ENCODE results near the gene AVPR1A. TPM values are rescaled to one million over a fixed set of nuclear protein-coding genes. Genes with fewer than 3 reads are reported as not detected.

The AVPR1A gene
- total RNA-seq, 1 donor from 2014 or later = not detected

DNA sequence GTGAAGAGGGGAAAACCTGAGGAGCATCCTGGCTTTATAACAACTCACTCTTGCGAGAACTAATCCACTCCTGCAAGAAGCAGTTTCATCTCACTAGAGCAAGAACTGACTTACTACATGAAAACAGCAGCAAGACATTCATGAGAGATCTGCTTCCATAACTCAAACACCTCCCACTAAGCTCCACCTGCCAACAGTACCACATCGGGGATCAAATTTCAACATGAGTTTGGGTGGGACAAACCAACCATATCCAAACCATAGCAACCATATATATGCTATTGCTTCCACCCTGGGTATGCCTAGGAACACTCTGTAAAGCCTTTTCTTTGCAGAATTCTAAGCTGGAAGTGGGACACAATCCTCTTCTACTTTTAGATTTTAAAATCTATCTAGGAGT is 13.9 kb upstream of the AVPR1A start:
- H3K9me3 Mint-ChIP-seq = no peaks in the 10 kb centered on the region

DNA sequence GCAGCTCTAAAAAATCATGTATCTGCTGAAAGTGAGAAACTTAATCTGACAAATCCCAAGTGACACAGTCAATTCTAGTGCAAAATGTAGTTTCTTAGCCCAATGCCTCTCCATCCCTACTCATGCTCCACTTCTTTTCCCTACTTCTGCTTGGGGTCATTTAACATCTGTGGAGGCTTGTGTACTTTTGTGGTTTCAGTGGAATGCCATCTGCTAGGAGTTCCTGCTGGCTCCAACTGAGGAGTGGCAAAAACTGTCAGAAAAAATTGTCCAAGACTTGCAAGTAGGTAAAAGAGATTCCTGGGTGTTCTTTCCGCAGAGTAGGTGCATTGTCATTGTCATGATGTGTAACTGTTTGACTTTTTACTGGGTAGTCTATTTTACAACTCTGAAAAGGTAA is 12.5 kb upstream of the AVPR1A start:
- ChIA-PET CTCF (no interaction called here), POLR2A (no interaction called here)
- intact Hi-C loops (cut with micrococcal nuclease) = no loop called here
- no peak overlapping the region for H3K27ac Mint-ChIP-seq
- H3K4me1 Mint-ChIP-seq = no peaks in the 10 kb centered on the region
- ATAC-seq (ENCODE audit: low read depth) (no peak), DNase-seq (no peak)
- no peaks in the 10 kb centered on the region for H3K36me3 Mint-ChIP-seq (ENCODE audit: low read depth)
- no peak for TF ChIP-seq CTCF (IDR thresholded peaks at IDR 0.05)
- H3K9me3 Mint-ChIP-seq = no peaks in the 10 kb centered on the region
- no peak overlapping the region for H3K4me3 Mint-ChIP-seq
- H3K27me3 Mint-ChIP-seq = no peaks in the 10 kb centered on the region

More for the DNA sequence above, 13.9 kb upstream of the AVPR1A start:
- ChIA-PET CTCF (no interaction called here), POLR2A (no interaction called here)
- Mint-ChIP-seq H3K36me3 (ENCODE audit: low read depth) (no peaks in the 10 kb centered on the region), H3K4me3 (no peak overlapping the region), H3K27ac (no peak overlapping the region), H3K27me3 (no peaks in the 10 kb centered on the region), H3K4me1 (no peaks in the 10 kb centered on the region)
- ATAC-seq (ENCODE audit: low read depth) (no peak), DNase-seq (no peak)
- no peak for TF ChIP-seq CTCF (IDR thresholded peaks at IDR 0.05)
- intact Hi-C loops (cut with micrococcal nuclease) = no loop called here

DNA sequence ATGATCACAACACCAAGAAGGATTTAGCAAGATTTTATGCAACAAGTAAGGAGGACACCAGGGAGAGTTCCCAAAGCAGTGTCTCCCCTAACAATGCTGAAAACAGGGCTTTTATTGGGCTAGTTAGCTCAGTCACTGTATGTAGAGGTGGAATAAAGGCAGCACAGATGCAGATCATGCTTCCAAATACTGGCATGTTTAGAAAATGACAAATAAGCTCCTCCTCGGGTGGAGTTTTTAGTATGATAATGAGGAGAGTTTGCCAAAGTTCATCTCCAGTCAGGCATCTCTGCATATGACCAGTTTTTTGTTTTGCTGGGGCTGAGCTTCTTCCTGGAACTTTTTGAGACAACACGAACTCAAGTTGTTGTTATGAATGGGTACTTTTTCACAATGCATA is 4.4 kb upstream of the AVPR1A start:
- no peak for ATAC-seq (ENCODE audit: low read depth)
- POLR2A ChIA-PET = no interaction called here
- Mint-ChIP-seq H3K27me3 (peaks cover 28% of the 10 kb centered on the region), H3K9me3 (no peaks in the 10 kb centered on the region), H3K4me3 (no peak overlapping the region), H3K36me3 (ENCODE audit: low read depth) (no peaks in the 10 kb centered on the region), H3K27ac (no peak overlapping the region), H3K4me1 (peaks cover 8% of the 10 kb centered on the region)
- no peak for DNase-seq
- TF ChIP-seq CTCF (IDR thresholded peaks at IDR 0.05) = no peak
- intact Hi-C loops (cut with micrococcal nuclease) = no loop called here
- CTCF ChIA-PET = no interaction called here

GRCh38 chr12:63154560-63154959 is 3.6 kb upstream of the AVPR1A start:
- Mint-ChIP-seq H3K4me3 (no peak overlapping the region), H3K36me3 (ENCODE audit: low read depth) (no peaks in the 10 kb centered on the region), H3K9me3 (no peaks in the 10 kb centered on the region), H3K27me3 (peaks cover 35% of the 10 kb centered on the region), H3K27ac (no peak overlapping the region), H3K4me1 (peaks cover 9% of the 10 kb centered on the region)
- ChIA-PET POLR2A (no interaction called here), CTCF (no interaction called here)
- intact Hi-C loops (cut with micrococcal nuclease) = no loop called here
- no peak for DNase-seq
- no peak for ATAC-seq (ENCODE audit: low read depth)
- no peak for TF ChIP-seq CTCF (IDR thresholded peaks at IDR 0.05)

DNA sequence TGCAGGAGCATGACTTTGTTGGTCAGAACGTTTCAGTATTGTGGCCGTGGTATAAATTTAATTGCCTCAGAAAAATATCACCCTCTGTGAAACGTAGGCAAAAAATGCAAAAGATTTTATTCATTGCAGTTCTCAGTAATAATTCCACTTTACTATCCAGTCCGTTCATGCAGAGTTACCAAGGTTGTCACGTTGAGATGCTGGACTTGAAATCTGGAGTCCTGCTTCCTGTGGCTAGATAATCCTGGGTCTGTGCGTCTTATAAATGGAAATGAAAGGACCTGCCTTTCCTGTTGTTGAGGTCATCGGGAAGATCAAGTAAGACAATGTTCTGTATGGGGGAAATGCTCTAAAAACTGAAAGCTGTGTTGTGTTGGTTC is 1.3 kb upstream of the AVPR1A start:
- DNase-seq (no peak), ATAC-seq (ENCODE audit: low read depth) (no peak)
- no peaks in the 10 kb centered on the region for H3K9me3 Mint-ChIP-seq
- POLR2A ChIA-PET = no interaction called here
- H3K4me3 Mint-ChIP-seq = no peak overlapping the region
- intact Hi-C loops (cut with micrococcal nuclease) = no loop called here
- CTCF ChIA-PET = interaction anchor here (1.5 kb wide), 1 partner anchor 8 kb away, joined by 3 read pairs; no protein-coding TSS in a partner anchor
- peaks cover 43% of the 10 kb centered on the region for H3K27me3 Mint-ChIP-seq
- H3K4me1 Mint-ChIP-seq = peaks cover 9% of the 10 kb centered on the region
- H3K27ac Mint-ChIP-seq = no peak overlapping the region
- no peaks in the 10 kb centered on the region for H3K36me3 Mint-ChIP-seq (ENCODE audit: low read depth)
- no peak for TF ChIP-seq CTCF (IDR thresholded peaks at IDR 0.05)

Data from activated B cell treated with CpG ODN at 0.5 μM for 24 hours (primary cell).